Mesenchymal stem cell (in vitro differentiated cells and primary cell): ENCODE measurements around the gene PHKB.
"Not testable (repeated sequence)": the region's sequence is repeated elsewhere in the genome, so short reads cannot be mapped to it uniquely, and the experiment has no call there.

Experiments used
- DNase-seq: peaks from one replicate; pipeline ENCODE4 v3.0.0-alpha.2; 2013
- H2AFZ ChIP-seq: one replicate; pipeline ENCODE4 v1.6.1; 2013; ENCODE audit warnings: low read depth, mild to moderate bottlenecking, control low read depth, inconsistent platforms, low read length, moderate library complexity
- H2AK5ac ChIP-seq: 2 replicates; pipeline ENCODE4 v1.6.1; 2013; ENCODE audit warnings: low read length, moderate library complexity, mild to moderate bottlenecking, inconsistent platforms; ENCODE audit not compliant: severe bottlenecking
- H2BK120ac ChIP-seq: one replicate; pipeline ENCODE4 v1.6.1; 2013; ENCODE audit warnings: low read depth, mild to moderate bottlenecking, inconsistent platforms, low read length, moderate library complexity
- H2BK12ac ChIP-seq, 2 experiments: one replicate each; pipeline ENCODE4 v1.6.1; 2013; ENCODE audit warnings: inconsistent platforms in 2 of 2, low read length in 2 of 2, mild to moderate bottlenecking in 2 of 2, moderate library complexity in 2 of 2, control low read depth in 1 of 2
- H2BK15ac ChIP-seq: one replicate; pipeline ENCODE4 v1.6.1; 2013; ENCODE audit warnings: mild to moderate bottlenecking, low read depth, inconsistent platforms; ENCODE audit not compliant: poor library complexity, severe bottlenecking
- H2BK5ac ChIP-seq: 2 replicates; pipeline ENCODE4 v1.6.1; 2013; ENCODE audit warnings: low read depth, mild to moderate bottlenecking, low read length, control low read depth, inconsistent platforms; ENCODE audit not compliant: poor library complexity, severe bottlenecking
- H3K14ac ChIP-seq, 2 experiments: one replicate each; pipeline ENCODE4 v1.6.1; 2013; ENCODE audit warnings: inconsistent platforms in 2 of 2, low read length in 2 of 2, control low read depth in 1 of 2, mild to moderate bottlenecking in 1 of 2, moderate library complexity in 1 of 2
- H3K18ac ChIP-seq, 2 experiments: one replicate each; pipeline ENCODE4 v1.6.1; 2013; ENCODE audit warnings: inconsistent platforms in 2 of 2, low read length in 2 of 2, control low read depth in 1 of 2, low read depth in 1 of 2, mild to moderate bottlenecking in 1 of 2
- H3K23ac ChIP-seq, 2 experiments: one replicate each; pipeline ENCODE4 v1.6.1; 2013; ENCODE audit warnings: inconsistent platforms in 2 of 2, low read length in 2 of 2, mild to moderate bottlenecking in 2 of 2, moderate library complexity in 2 of 2, control low read depth in 1 of 2
- H3K27ac ChIP-seq: 2 replicates; pipeline ENCODE4 v1.5.1; 2013; ENCODE audit warnings: mild to moderate bottlenecking, moderate library complexity, low read length, control low read depth, inconsistent platforms; ENCODE audit not compliant: poor library complexity, severe bottlenecking
- H3K27me3 ChIP-seq, 2 experiments: 2 replicates each; pipeline versions ENCODE4 v1.6.1 to v1.7.0; 2013; ENCODE audit warnings: low read length in 2 of 2, mild to moderate bottlenecking in 2 of 2, moderate library complexity in 2 of 2, control low read depth in 1 of 2, inconsistent platforms in 1 of 2; ENCODE audit not compliant: control insufficient read depth in 1 of 2, insufficient read depth in 1 of 2
- H3K36me3 ChIP-seq, 2 experiments: 2 replicates each; pipeline versions ENCODE4 v1.6.1 to v1.7.0; 2013; ENCODE audit warnings: low read length in 2 of 2, control low read depth in 1 of 2, inconsistent platforms in 1 of 2, low read depth in 1 of 2, mild to moderate bottlenecking in 1 of 2; ENCODE audit not compliant: insufficient read depth in 2 of 2, control insufficient read depth in 1 of 2
- H3K4ac ChIP-seq, 2 experiments: one replicate each; pipeline ENCODE4 v1.6.1; 2013; ENCODE audit warnings: inconsistent platforms in 2 of 2, low read length in 2 of 2, mild to moderate bottlenecking in 2 of 2, moderate library complexity in 2 of 2, control low read depth in 1 of 2, low read depth in 1 of 2
- H3K4me1 ChIP-seq: 2 replicates; pipeline ENCODE4 v1.6.1; 2013; ENCODE audit warnings: low read depth, low read length, control low read depth; ENCODE audit not compliant: control insufficient read depth, insufficient read depth
- H3K4me2 ChIP-seq: 2 replicates; pipeline ENCODE4 v1.6.1; 2013; ENCODE audit warnings: low read length, mild to moderate bottlenecking, inconsistent platforms; ENCODE audit not compliant: poor library complexity, severe bottlenecking
- H3K4me3 ChIP-seq, 2 experiments: 2 replicates each; pipeline versions ENCODE4 v1.5.1 to v1.7.0; 2013; ENCODE audit warnings: low read length in 2 of 2, mild to moderate bottlenecking in 2 of 2, control low read depth in 1 of 2, low read depth in 1 of 2; ENCODE audit not compliant: insufficient read depth in 1 of 2
- H3K79me1 ChIP-seq: replicated peaks from 2 replicates; pipeline ENCODE4 v1.6.1; 2013; ENCODE audit warnings: mild to moderate bottlenecking, control low read depth, low read length, inconsistent platforms; ENCODE audit not compliant: poor library complexity, severe bottlenecking
- H3K9ac ChIP-seq: 2 replicates; pipeline ENCODE4 v1.7.0; 2013; ENCODE audit warnings: mild to moderate bottlenecking, low read length, moderate library complexity
- H3K9me3 ChIP-seq: 2 replicates; pipeline ENCODE4 v1.7.0; 2013; ENCODE audit warnings: mild to moderate bottlenecking, low read length; ENCODE audit not compliant: control insufficient read depth
- H4K8ac ChIP-seq: one replicate; pipeline ENCODE4 v1.6.1; 2013; ENCODE audit warnings: inconsistent platforms, mild to moderate bottlenecking, low read length, moderate library complexity
- H4K91ac ChIP-seq: one replicate; pipeline ENCODE4 v1.6.1; 2013; ENCODE audit warnings: mild to moderate bottlenecking, low read length, inconsistent platforms
- WGBS: methylation state at CpG from one replicate; pipeline ENCODE4 v1.1.7; 2013; ENCODE audit warnings: mixed read lengths; 5-methylcytosine and 5-hydroxymethylcytosine counted together

Gene PHKB

GRCh38 chr16:47442884-47443283 is 18.2 kb upstream of the PHKB start:
- not testable (repeated sequence) for H3K27me3 ChIP-seq, DNase-seq, H3K27ac ChIP-seq, H2BK120ac ChIP-seq, H3K9ac ChIP-seq, H3K4me1 ChIP-seq, H3K14ac ChIP-seq, H2BK5ac ChIP-seq, H2BK15ac ChIP-seq, H2AK5ac ChIP-seq, H3K4me2 ChIP-seq, H3K18ac ChIP-seq, H3K4ac ChIP-seq, H3K79me1 ChIP-seq, H4K91ac ChIP-seq, H2BK12ac ChIP-seq, H3K9me3 ChIP-seq, H3K4me3 ChIP-seq, H4K8ac ChIP-seq, H2AFZ ChIP-seq, H3K23ac ChIP-seq
- H3K36me3 ChIP-seq, result peaks cover 4 to 19% of the 10 kb centered on the region in 2 experiments

GRCh38 chr16:47446431-47446830 is 14.7 kb upstream of the PHKB start:
- H3K36me3 ChIP-seq, result peaks cover 3 to 50% of the 10 kb centered on the region in 2 experiments
- H3K27ac ChIP-seq, result no peak overlapping the region
- H4K8ac ChIP-seq, result no peak overlapping the region
- H3K9ac ChIP-seq, result no peak overlapping the region
- H2AFZ ChIP-seq, result no peak overlapping the region
- no peak overlapping the region for H3K4me2 ChIP-seq
- no peak overlapping the region for H3K14ac ChIP-seq
- no peak overlapping the region for H4K91ac ChIP-seq
- no peak overlapping the region for H3K4me3 ChIP-seq
- H2AK5ac ChIP-seq, result no peak overlapping the region
- H3K9me3 ChIP-seq, result no peaks in the 10 kb centered on the region
- H3K18ac ChIP-seq, result no peak overlapping the region
- 92% methylated on average over 3 of the region's 3 CpGs for WGBS
- no peak overlapping the region for H2BK15ac ChIP-seq
- no peak overlapping the region for H3K4ac ChIP-seq
- H3K27me3 ChIP-seq, result no peaks in the 10 kb centered on the region
- no peak overlapping the region for H2BK12ac ChIP-seq
- no peak overlapping the region for H3K23ac ChIP-seq
- H3K4me1 ChIP-seq, result peaks cover 2% of the 10 kb centered on the region
- H3K79me1 ChIP-seq, result peaks cover 5% of the 10 kb centered on the region
- no peak overlapping the region for H2BK120ac ChIP-seq
- no peak overlapping the region for H2BK5ac ChIP-seq
- no peak for DNase-seq

DNA sequence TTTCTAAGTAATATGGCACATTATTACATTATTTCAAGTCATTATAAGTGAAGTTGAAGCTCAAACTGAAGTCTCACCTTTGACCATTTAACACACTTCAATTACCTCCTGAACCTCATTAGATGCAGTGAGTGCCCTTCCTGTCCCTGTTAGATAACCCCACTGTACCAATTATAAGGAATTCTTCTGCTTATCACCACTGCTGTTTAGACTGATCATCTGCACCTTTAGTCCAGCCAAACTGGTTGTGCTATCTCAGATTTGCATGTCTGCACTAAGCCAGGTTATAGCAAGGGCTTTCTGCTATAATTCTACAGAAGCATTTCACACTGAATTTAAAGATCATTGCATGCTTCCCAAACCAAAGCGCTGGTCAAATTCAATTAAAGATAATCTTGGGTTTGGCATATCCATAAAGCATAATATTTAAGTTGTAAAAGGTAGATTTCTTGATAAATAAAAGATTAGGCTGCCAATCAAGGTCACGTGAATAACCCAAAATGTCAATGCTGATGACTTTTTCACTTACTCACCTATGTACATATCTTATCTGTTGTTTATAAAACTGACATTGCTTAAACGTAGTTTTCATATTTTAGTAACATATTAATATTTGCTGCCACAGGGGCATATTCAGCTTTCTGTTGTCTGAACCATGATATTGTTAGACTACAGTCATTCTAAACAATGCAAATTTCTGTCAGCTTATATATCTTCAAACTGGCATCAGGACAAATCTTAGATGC is 12.1 kb upstream of the PHKB start:
- Histone ChIP-seq H3K9ac (no peak overlapping the region), H3K4me2 (no peak overlapping the region), H3K23ac (no peak overlapping the region), H2BK15ac (no peak overlapping the region), H3K4me3 (no peak overlapping the region), H4K8ac (no peak overlapping the region), H2AFZ (no peak overlapping the region), H3K18ac (no peak overlapping the region), H3K14ac (no peak overlapping the region), H3K9me3 (no peaks in the 10 kb centered on the region), H3K4me1 (peaks cover 2% of the 10 kb centered on the region), H4K91ac (no peak overlapping the region), H3K27ac (no peak overlapping the region), H3K79me1 (peaks cover 7% of the 10 kb centered on the region), H2BK12ac (no peak overlapping the region), H2BK5ac (no peak overlapping the region), H3K4ac (no peak overlapping the region), H3K27me3 (no peaks in the 10 kb centered on the region), H3K36me3 (peaks cover 5 to 76% of the 10 kb centered on the region in 2 experiments), H2BK120ac (no peak overlapping the region), H2AK5ac (no peak overlapping the region)
- DNase-seq, result no peak
- no CpG with 5 or more reads among the region's 3 CpGs for WGBS

DNA sequence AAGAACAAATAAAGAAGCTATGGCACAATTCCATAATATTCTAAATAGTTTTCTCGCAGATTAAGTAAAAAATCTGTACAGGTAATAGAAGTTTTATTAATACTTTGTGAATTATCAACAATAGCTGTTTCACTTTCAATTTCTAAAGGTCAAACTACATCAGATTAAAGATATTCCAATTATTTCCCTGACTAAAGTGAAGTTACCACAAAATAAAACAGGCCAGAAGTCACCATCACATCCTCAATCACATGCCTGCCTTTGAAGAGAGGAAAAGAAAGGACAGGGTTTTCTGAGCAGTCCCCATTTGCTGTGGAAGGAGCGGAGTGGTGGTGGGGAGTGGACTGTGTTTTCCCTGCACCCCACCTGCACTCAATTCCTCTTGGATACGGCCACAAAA is 11.3 kb upstream of the PHKB start:
- peaks cover 7% of the 10 kb centered on the region for H3K79me1 ChIP-seq
- H3K14ac ChIP-seq, result no peak overlapping the region
- peaks cover 5 to 81% of the 10 kb centered on the region in 2 experiments for H3K36me3 ChIP-seq
- no peak overlapping the region for H3K23ac ChIP-seq
- peaks cover 2% of the 10 kb centered on the region for H3K4me1 ChIP-seq
- no peak for DNase-seq
- H2BK15ac ChIP-seq, result no peak overlapping the region
- no peak overlapping the region for H4K91ac ChIP-seq
- H3K27me3 ChIP-seq, result no peaks in the 10 kb centered on the region
- 100% methylated on average over 1 of the region's 3 CpGs for WGBS
- H3K27ac ChIP-seq, result no peak overlapping the region
- no peak overlapping the region for H2BK120ac ChIP-seq
- H3K9me3 ChIP-seq, result no peaks in the 10 kb centered on the region
- H2BK5ac ChIP-seq, result no peak overlapping the region
- H4K8ac ChIP-seq, result no peak overlapping the region
- no peak overlapping the region for H3K4me3 ChIP-seq
- H3K4me2 ChIP-seq, result no peak overlapping the region
- H3K4ac ChIP-seq, result no peak overlapping the region
- no peak overlapping the region for H2AK5ac ChIP-seq
- no peak overlapping the region for H2BK12ac ChIP-seq
- no peak overlapping the region for H2AFZ ChIP-seq
- peak overlapping the region in 1 of 2 experiments; percentile 21 for H3K18ac ChIP-seq
- no peak overlapping the region for H3K9ac ChIP-seq
